GM23338 (cell line): ENCODE data around the gene GFOD1. TPM values are rescaled to one million over a fixed set of nuclear protein-coding genes. Genes with fewer than 3 reads are reported as not detected.
A peak's percentile ranks its signal among the peaks of the same experiment; 100 is the strongest.

Experiments used
- ATAC-seq: fragments of 200-7000 bp; cut with Tn5 transposase; 3 replicates; pipeline ENCODE4 v1.9.1; 2020
- DNase-seq: peaks from one replicate; pipeline ENCODE4 v3.0.0-alpha.2; 2015; ENCODE audit warnings: low spot score
- H2AFZ ChIP-seq: fragments of 200-600 bp; sonication (generic); 2 replicates; pipeline ENCODE4 v1.8.0; 2016; ENCODE audit warnings: antibody characterized with exemption, mild to moderate bottlenecking, moderate library complexity
- H3F3A ChIP-seq: fragments of 200-600 bp; sonication (generic); replicated peaks from 2 replicates; pipeline ENCODE4 v1.8.0; 2017; ENCODE audit warnings: antibody characterized with exemption, mixed run types, low read depth
- H3K27ac ChIP-seq: fragments of 200-600 bp; sonication (generic); 2 replicates; pipeline ENCODE4 v1.6.1; 2016; ENCODE audit warnings: low read depth
- H3K27me3 ChIP-seq: fragments of 200-600 bp; sonication (generic); 2 replicates; pipeline ENCODE4 v1.8.0; 2016; ENCODE audit warnings: mild to moderate bottlenecking, mixed run types, moderate library complexity; ENCODE audit not compliant: insufficient read depth
- H3K36me3 ChIP-seq: fragments of 200-600 bp; sonication (generic); 2 replicates; pipeline ENCODE4 v1.8.0; 2016; ENCODE audit warnings: mild to moderate bottlenecking; ENCODE audit not compliant: insufficient read depth
- H3K4me1 ChIP-seq: fragments of 200-600 bp; sonication (generic); 2 replicates; pipeline ENCODE4 v1.8.0; 2016; ENCODE audit warnings: mild to moderate bottlenecking, moderate library complexity; ENCODE audit not compliant: insufficient read depth
- H3K4me2 ChIP-seq: fragments of 200-600 bp; sonication (generic); 2 replicates; pipeline ENCODE4 v1.7.1; 2017; ENCODE audit warnings: mixed run types
- H3K4me3 ChIP-seq: fragments of 200-600 bp; sonication (generic); 2 replicates; pipeline ENCODE4 v1.6.1; 2016; ENCODE audit warnings: mixed run types
- H3K79me2 ChIP-seq: fragments of 200-600 bp; sonication (generic); replicated peaks from 2 replicates; pipeline ENCODE4 v1.8.0; 2017; ENCODE audit warnings: mild to moderate bottlenecking; ENCODE audit not compliant: insufficient read depth
- H3K9me2 ChIP-seq: fragments of 200-600 bp; sonication (generic); 2 replicates; pipeline ENCODE4 v1.8.0; 2017; ENCODE audit not compliant: insufficient read depth
- H4K20me1 ChIP-seq: fragments of 200-600 bp; sonication (generic); replicated peaks from 2 replicates; pipeline ENCODE4 v1.8.0; 2017; ENCODE audit warnings: mild to moderate bottlenecking; ENCODE audit not compliant: insufficient read depth
- H3K27ac Mint-ChIP-seq: 2 replicates; pipeline ENCODE4 v1.8.0; 2020; ENCODE audit warnings: inconsistent platforms, mild to moderate bottlenecking, moderate library complexity, mixed read lengths
- H3K27me3 Mint-ChIP-seq: 3 replicates; pipeline ENCODE4 v1.8.0; 2022; ENCODE audit warnings: low read depth, mild to moderate bottlenecking, moderate library complexity, mixed read lengths, inconsistent platforms; ENCODE audit not compliant: insufficient read depth, poor library complexity
- H3K36me3 Mint-ChIP-seq: 3 replicates; pipeline ENCODE4 v1.8.0; 2021; ENCODE audit warnings: low read depth, mild to moderate bottlenecking, inconsistent platforms, moderate library complexity, mixed read lengths
- H3K4me1 Mint-ChIP-seq: 3 replicates; pipeline ENCODE4 v1.8.0; 2020; ENCODE audit warnings: mild to moderate bottlenecking, inconsistent platforms, mixed read lengths
- H3K4me3 Mint-ChIP-seq: 3 replicates; pipeline ENCODE4 v1.8.0; 2021; ENCODE audit warnings: moderate library complexity, mild to moderate bottlenecking, inconsistent platforms, mixed read lengths
- H3K9me3 Mint-ChIP-seq: 3 replicates; pipeline ENCODE4 v1.8.0; 2020; ENCODE audit warnings: moderate library complexity, mild to moderate bottlenecking, inconsistent platforms, mixed read lengths
- CREB1 ChIP-seq: fragments of 250-450 bp; sonication (Bioruptor Pico); IDR thresholded peaks from 2 replicates; pipeline ENCODE4 v1.5.0; 2020; ENCODE audit warnings: low read depth, mild to moderate bottlenecking, moderate library complexity
- EZH2 ChIP-seq: fragments of 200-600 bp; sonication (generic); IDR thresholded peaks from one replicate; pipeline ENCODE4 v1.8.0; 2017; ENCODE audit warnings: antibody characterized with exemption, mild to moderate bottlenecking, low read depth; ENCODE audit not compliant: unreplicated experiment
- STAT1 ChIP-seq: IDR thresholded peaks from one replicate; pipeline ENCODE4 v1.6.1; 2016; ENCODE audit warnings: antibody characterized with exemption; ENCODE audit not compliant: unreplicated experiment
- ZNF114 ChIP-seq: fragments of 250-450 bp; sonication (Bioruptor Pico); IDR thresholded peaks from 2 replicates; pipeline ENCODE4 v1.5.0; 2020; ENCODE audit warnings: mild to moderate bottlenecking, moderate library complexity
- polyA plus RNA-seq: library from polyadenylated mRNA; unstranded; fragments of >200 nt; fragmentation: Nextera tagmentation; extraction: Ambion mirVana; gene quantifications from 2 replicates; pipeline ENCODE4 v1.2.1, GENCODE V29; 2016
- total RNA-seq: library from RNA; depleted of rRNA; stranded (reverse); fragments of >200 nt; shearing (Covaris generic); gene quantifications from 2 replicates; pipeline ENCODE4 v1.2.3, GENCODE V29; 2014
- TF ChIP-seq, protein P1 (sequence below), 2 experiments: fragments of 200-600 bp in 1 of 2; sonication (generic) in 1 of 2; conservative IDR thresholded peaks; 2 replicates each; pipeline versions ENCODE4 v1.5.1 to v1.6.1; 2016 to 2017; ENCODE audit warnings: antibody characterized with exemption in 2 of 2, low read depth in 2 of 2, mild to moderate bottlenecking in 2 of 2, moderate library complexity in 1 of 2
- TF ChIP-seq, protein P2 (sequence below): IDR thresholded peaks from one replicate; pipeline ENCODE4 v1.6.1; 2018; ENCODE audit warnings: antibody characterized with exemption; ENCODE audit not compliant: unreplicated experiment
- TF ChIP-seq, protein P3 (sequence below): fragments of 250-450 bp; sonication (Bioruptor Pico); IDR thresholded peaks from 2 replicates; pipeline ENCODE4 v1.5.0; 2020; ENCODE audit warnings: mild to moderate bottlenecking, moderate library complexity

Gene GFOD1
- total and polyA plus RNA-seq, 2 experiments from 2014 or later: 4.9 to 12.8 TPM

DNA sequence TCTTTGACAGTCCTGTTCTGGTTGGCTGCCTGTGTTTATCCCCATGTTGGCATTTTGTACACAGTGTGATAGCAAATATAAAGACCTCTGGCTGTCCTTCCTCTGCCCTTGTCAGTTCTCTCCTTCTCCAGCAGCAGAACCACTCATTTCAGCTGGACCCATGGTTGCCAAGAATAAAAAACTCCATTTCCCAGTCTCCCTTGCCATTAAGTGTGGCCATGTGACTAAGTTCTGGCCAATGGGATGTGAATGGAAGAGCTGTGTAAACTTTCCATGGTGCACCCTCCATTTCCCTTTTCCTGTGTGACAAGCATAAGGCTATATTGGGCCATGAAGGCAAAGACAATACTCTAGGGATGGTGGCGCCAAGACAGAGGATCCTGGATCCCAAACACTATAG lies 80.6 kb downstream of the GFOD1 start:
- no peaks in the 10 kb centered on the region; the same call in 1 of the 2 replicates for H4K20me1 ChIP-seq
- H3K9me2 ChIP-seq: 0 out of 2 replicates have a peak, but pooled peaks cover 6% of the 10 kb centered on the region
- Mint-ChIP-seq H3K36me3 (no peaks in the 10 kb centered on the region), H3K27me3 (peaks cover 1% of the 10 kb centered on the region), H3K9me3 (no peaks in the 10 kb centered on the region), H3K4me3 (no peak overlapping the region), H3K4me1 (peaks cover 25% of the 10 kb centered on the region), H3K27ac (no peak overlapping the region)
- H3K79me2 ChIP-seq: no peaks in the 10 kb centered on the region
- H3K4me1 ChIP-seq: peaks cover 11% of the 10 kb centered on the region
- peaks cover 4% of the 10 kb centered on the region; the same call in 1 of the 2 replicates for H3F3A ChIP-seq
- no peaks in the 10 kb centered on the region for H3K36me3 ChIP-seq
- no peak overlapping the region for H3K4me3 ChIP-seq
- H3K4me2 ChIP-seq: no peak overlapping the region
- H2AFZ ChIP-seq: no peak overlapping the region
- no peaks in the 10 kb centered on the region for H3K27me3 ChIP-seq
- ATAC-seq: peak; percentile 55; the same call in 2 of the 3 replicates
- H3K27ac ChIP-seq: no peak overlapping the region
- DNase-seq: no peak
- TF ChIP-seq EZH2 (no peak), CREB1 (no peak), ZNF114 (CRISPR knock-in tag) (no peak), STAT1 (no peak)
- TF ChIP-seq, protein P1, sequence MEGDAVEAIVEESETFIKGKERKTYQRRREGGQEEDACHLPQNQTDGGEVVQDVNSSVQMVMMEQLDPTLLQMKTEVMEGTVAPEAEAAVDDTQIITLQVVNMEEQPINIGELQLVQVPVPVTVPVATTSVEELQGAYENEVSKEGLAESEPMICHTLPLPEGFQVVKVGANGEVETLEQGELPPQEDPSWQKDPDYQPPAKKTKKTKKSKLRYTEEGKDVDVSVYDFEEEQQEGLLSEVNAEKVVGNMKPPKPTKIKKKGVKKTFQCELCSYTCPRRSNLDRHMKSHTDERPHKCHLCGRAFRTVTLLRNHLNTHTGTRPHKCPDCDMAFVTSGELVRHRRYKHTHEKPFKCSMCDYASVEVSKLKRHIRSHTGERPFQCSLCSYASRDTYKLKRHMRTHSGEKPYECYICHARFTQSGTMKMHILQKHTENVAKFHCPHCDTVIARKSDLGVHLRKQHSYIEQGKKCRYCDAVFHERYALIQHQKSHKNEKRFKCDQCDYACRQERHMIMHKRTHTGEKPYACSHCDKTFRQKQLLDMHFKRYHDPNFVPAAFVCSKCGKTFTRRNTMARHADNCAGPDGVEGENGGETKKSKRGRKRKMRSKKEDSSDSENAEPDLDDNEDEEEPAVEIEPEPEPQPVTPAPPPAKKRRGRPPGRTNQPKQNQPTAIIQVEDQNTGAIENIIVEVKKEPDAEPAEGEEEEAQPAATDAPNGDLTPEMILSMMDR (conservative IDR thresholded peaks at IDR 0.05; ENCODE audit: low read depth in 2 of 2): no peak
- TF ChIP-seq, protein P2, sequence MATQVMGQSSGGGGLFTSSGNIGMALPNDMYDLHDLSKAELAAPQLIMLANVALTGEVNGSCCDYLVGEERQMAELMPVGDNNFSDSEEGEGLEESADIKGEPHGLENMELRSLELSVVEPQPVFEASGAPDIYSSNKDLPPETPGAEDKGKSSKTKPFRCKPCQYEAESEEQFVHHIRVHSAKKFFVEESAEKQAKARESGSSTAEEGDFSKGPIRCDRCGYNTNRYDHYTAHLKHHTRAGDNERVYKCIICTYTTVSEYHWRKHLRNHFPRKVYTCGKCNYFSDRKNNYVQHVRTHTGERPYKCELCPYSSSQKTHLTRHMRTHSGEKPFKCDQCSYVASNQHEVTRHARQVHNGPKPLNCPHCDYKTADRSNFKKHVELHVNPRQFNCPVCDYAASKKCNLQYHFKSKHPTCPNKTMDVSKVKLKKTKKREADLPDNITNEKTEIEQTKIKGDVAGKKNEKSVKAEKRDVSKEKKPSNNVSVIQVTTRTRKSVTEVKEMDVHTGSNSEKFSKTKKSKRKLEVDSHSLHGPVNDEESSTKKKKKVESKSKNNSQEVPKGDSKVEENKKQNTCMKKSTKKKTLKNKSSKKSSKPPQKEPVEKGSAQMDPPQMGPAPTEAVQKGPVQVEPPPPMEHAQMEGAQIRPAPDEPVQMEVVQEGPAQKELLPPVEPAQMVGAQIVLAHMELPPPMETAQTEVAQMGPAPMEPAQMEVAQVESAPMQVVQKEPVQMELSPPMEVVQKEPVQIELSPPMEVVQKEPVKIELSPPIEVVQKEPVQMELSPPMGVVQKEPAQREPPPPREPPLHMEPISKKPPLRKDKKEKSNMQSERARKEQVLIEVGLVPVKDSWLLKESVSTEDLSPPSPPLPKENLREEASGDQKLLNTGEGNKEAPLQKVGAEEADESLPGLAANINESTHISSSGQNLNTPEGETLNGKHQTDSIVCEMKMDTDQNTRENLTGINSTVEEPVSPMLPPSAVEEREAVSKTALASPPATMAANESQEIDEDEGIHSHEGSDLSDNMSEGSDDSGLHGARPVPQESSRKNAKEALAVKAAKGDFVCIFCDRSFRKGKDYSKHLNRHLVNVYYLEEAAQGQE: no peak
- TF ChIP-seq, protein P3, sequence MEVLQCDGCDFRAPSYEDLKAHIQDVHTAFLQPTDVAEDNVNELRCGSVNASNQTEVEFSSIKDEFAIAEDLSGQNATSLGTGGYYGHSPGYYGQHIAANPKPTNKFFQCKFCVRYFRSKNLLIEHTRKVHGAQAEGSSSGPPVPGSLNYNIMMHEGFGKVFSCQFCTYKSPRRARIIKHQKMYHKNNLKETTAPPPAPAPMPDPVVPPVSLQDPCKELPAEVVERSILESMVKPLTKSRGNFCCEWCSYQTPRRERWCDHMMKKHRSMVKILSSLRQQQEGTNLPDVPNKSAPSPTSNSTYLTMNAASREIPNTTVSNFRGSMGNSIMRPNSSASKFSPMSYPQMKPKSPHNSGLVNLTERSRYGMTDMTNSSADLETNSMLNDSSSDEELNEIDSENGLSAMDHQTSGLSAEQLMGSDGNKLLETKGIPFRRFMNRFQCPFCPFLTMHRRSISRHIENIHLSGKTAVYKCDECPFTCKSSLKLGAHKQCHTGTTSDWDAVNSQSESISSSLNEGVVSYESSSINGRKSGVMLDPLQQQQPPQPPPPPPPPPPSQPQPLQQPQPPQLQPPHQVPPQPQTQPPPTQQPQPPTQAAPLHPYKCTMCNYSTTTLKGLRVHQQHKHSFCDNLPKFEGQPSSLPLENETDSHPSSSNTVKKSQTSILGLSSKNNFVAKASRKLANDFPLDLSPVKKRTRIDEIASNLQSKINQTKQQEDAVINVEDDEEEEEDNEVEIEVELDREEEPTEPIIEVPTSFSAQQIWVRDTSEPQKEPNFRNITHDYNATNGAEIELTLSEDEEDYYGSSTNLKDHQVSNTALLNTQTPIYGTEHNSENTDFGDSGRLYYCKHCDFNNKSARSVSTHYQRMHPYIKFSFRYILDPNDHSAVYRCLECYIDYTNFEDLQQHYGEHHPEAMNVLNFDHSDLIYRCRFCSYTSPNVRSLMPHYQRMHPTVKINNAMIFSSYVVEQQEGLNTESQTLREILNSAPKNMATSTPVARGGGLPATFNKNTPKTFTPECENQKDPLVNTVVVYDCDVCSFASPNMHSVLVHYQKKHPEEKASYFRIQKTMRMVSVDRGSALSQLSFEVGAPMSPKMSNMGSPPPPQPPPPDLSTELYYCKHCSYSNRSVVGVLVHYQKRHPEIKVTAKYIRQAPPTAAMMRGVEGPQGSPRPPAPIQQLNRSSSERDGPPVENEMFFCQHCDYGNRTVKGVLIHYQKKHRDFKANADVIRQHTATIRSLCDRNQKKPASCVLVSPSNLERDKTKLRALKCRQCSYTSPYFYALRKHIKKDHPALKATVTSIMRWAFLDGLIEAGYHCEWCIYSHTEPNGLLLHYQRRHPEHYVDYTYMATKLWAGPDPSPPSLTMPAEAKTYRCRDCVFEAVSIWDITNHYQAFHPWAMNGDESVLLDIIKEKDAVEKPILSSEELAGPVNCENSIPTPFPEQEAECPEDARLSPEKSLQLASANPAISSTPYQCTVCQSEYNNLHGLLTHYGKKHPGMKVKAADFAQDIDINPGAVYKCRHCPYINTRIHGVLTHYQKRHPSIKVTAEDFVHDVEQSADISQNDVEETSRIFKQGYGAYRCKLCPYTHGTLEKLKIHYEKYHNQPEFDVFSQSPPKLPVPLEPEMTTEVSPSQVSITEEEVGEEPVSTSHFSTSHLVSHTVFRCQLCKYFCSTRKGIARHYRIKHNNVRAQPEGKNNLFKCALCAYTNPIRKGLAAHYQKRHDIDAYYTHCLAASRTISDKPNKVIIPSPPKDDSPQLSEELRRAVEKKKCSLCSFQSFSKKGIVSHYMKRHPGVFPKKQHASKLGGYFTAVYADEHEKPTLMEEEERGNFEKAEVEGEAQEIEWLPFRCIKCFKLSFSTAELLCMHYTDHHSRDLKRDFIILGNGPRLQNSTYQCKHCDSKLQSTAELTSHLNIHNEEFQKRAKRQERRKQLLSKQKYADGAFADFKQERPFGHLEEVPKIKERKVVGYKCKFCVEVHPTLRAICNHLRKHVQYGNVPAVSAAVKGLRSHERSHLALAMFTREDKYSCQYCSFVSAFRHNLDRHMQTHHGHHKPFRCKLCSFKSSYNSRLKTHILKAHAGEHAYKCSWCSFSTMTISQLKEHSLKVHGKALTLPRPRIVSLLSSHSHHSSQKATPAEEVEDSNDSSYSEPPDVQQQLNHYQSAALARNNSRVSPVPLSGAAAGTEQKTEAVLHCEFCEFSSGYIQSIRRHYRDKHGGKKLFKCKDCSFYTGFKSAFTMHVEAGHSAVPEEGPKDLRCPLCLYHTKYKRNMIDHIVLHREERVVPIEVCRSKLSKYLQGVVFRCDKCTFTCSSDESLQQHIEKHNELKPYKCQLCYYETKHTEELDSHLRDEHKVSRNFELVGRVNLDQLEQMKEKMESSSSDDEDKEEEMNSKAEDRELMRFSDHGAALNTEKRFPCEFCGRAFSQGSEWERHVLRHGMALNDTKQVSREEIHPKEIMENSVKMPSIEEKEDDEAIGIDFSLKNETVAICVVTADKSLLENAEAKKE (CRISPR knock-in tag): no peak
